K562 (cell line): ENCODE results near the gene ATAD3C. TPM values are rescaled to one million over a fixed set of nuclear protein-coding genes. Genes with fewer than 3 reads are reported as not detected.

Experiments
- CBX5 ChIP-seq: IDR thresholded peaks from 2 replicates; pipeline ENCODE4 v1.6.1; 2014; ENCODE audit warnings: low read depth, borderline replicate concordance
- E2F1 ChIP-seq: sonication (generic); formaldehyde crosslinking; IDR thresholded peaks from 2 replicates; pipeline ENCODE4 v1.8.1; 2023; ENCODE audit warnings: mild to moderate bottlenecking, missing genetic modification reagents, moderate library complexity
- ELF2 ChIP-seq: fragments of 250-450 bp; sonication (Bioruptor Pico); IDR thresholded peaks from 2 replicates; pipeline ENCODE4 v1.5.0; 2021; ENCODE audit warnings: mild to moderate bottlenecking
- EP400 ChIP-seq: fragments of 450-650 bp; IDR thresholded peaks from 2 replicates; pipeline ENCODE4 v1.6.1; 2017; ENCODE audit warnings: antibody characterized with exemption, mild to moderate bottlenecking, moderate library complexity
- HNRNPH1 ChIP-seq: fragments of 200-400 bp; formaldehyde crosslinking; optimal IDR thresholded peaks from 2 replicates; pipeline ENCODE3; 2017; ENCODE audit warnings: low read depth, mild to moderate bottlenecking, low read length, moderate library complexity
- HNRNPUL1 ChIP-seq: fragments of 200-400 bp; formaldehyde crosslinking; IDR thresholded peaks from 2 replicates; pipeline ENCODE4 v1.6.1; 2017; ENCODE audit warnings: low read length
- L3MBTL2 ChIP-seq: fragments of 450-650 bp; IDR thresholded peaks from 2 replicates; pipeline ENCODE4 v1.6.1; 2016; ENCODE audit warnings: mild to moderate bottlenecking, moderate library complexity
- RAD21 ChIP-seq, 2 experiments: fragments of 250-450 bp in 1 of 2; fragments of 450-650 bp in 1 of 2; sonication (Bioruptor Pico) in 1 of 2; formaldehyde crosslinking in 1 of 2; IDR thresholded peaks in 1 of 2; conservative IDR thresholded peaks in 1 of 2; 2 replicates each; pipeline versions ENCODE4 v1.4.0 to v1.8.0; 2020 to 2022; ENCODE audit warnings: mild to moderate bottlenecking in 2 of 2, moderate library complexity in 1 of 2
- SMARCA5 ChIP-seq: fragments of 450-650 bp; IDR thresholded peaks from 2 replicates; pipeline ENCODE4 v1.6.1; 2016
- SNIP1 ChIP-seq: fragments of 450-650 bp; IDR thresholded peaks from 2 replicates; pipeline ENCODE4 v1.7.1; 2017; ENCODE audit warnings: low read depth, mild to moderate bottlenecking
- ZNF143 ChIP-seq: sonication (generic); formaldehyde crosslinking; IDR thresholded peaks from 2 replicates; pipeline ENCODE4 v1.9.0; 2022; ENCODE audit warnings: mild to moderate bottlenecking, missing genetic modification reagents
- ZNF639 ChIP-seq, 2 experiments: fragments of 200-800 bp in 1 of 2; sonication (Bioruptor generic) in 1 of 2; sonication (generic) in 1 of 2; formaldehyde crosslinking in 1 of 2; IDR thresholded peaks in 1 of 2; conservative IDR thresholded peaks in 1 of 2; 2 replicates each; pipeline versions ENCODE4 v1.5.0 to v1.6.1; 2016 to 2020; ENCODE audit warnings: missing compliant biosample characterization in 1 of 2, missing genetic modification characterization in 1 of 2, missing genetic modification reagents in 1 of 2
- ZNF696 ChIP-seq: fragments of 250-450 bp; sonication (Bioruptor Pico); conservative IDR thresholded peaks from 2 replicates; pipeline ENCODE4 v1.4.0; 2020; ENCODE audit warnings: mild to moderate bottlenecking, moderate library complexity
- polyA plus RNA-seq, 8 experiments: library from polyadenylated mRNA; depleted of rRNA in 4 of 8; stranded (reverse) in 5 of 8; unstranded in 3 of 8; fragments of >200 nt; fragmentation: Nextera tagmentation in 2 of 8; fragmentation: Illumina TruSeq in 1 of 8; extraction: Ambion mirVana in 2 of 8; extraction: Trizol in 1 of 8; gene quantifications; 2 replicates each; pipeline versions ENCODE4 v1.2.1 to v1.2.3, GENCODE V29; 2011 to 2014; ENCODE audit warnings: inconsistent platforms in 1 of 8, missing spikeins in 1 of 8
- total RNA-seq, 7 experiments: library from RNA; depleted of rRNA in 6 of 7; stranded (reverse); fragments of >200 nt in 6 of 7; fragmentation: Illumina TruSeq in 2 of 7; extraction: Trizol in 2 of 7; gene quantifications; 2 replicates each; pipeline versions ENCODE4 v1.2.1 to v1.2.3, GENCODE V29; 2011 to 2021; ENCODE audit warnings: low replicate concordance in 1 of 7
- TF ChIP-seq, protein P1 (sequence below): IDR thresholded peaks from 3 replicates; pipeline ENCODE4 v1.6.1; 2011; ENCODE audit warnings: borderline replicate concordance, mild to moderate bottlenecking, moderate library complexity; ENCODE audit not compliant: insufficient read length; ENCODE audit errors: extremely low read depth
- TF ChIP-seq, protein P2 (sequence below): fragments of 200-800 bp; sonication (Bioruptor generic); IDR thresholded peaks from 2 replicates; pipeline ENCODE4 v1.6.1; 2017; ENCODE audit warnings: missing genetic modification characterization, missing compliant biosample characterization
- TF ChIP-seq, protein P3 (sequence below), 2 experiments: IDR thresholded peaks in 1 of 2; conservative IDR thresholded peaks in 1 of 2; 2 replicates each; pipeline ENCODE4 v1.6.1; 2016; ENCODE audit warnings: low read depth in 2 of 2, mild to moderate bottlenecking in 1 of 2, missing compliant biosample characterization in 1 of 2, missing genetic modification characterization in 1 of 2, moderate library complexity in 1 of 2

ATAD3C gene
- total and polyA plus RNA-seq, 9 of the 15 experiments (the other 6 are each of a cell fraction or from before 2014, with no cell fraction given), result 0.03 to 0.18 TPM; not detected in 7

DNA sequence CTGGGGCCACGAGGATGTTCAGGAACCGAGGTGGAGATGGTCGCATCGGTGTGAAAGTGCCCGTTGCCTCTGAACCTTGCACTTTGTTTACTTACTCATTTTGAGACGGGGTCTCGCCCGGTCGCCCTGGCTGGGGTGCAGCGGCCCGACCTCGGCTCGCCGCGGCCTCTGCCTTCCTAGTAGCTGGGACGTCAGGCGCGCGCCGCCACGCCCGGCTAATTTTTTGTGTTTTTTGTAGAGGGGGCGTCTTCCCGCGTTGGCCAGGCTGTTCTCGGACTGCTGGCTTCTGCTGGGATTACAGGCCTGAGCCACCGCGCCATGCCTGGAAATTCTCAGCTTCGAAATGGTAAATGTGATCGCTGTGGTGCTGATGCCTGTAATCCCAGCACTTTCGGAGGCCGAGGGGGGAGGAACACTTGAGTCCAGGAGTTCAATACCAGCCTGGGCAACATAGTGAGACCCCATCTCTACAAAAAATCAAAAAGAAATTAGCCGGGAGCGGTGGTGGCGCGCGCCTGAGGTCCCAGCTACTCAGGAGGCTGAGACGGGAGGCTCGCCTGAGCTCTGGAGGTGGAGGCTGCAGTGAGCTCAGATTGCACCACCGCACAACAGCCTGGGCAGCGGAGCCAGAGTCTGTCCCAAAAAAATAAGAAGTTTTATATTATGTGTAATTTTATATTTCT lies 41.7 kb upstream of the ATAD3C start (continued):
- TF ChIP-seq E2F1 (CRISPR knock-in tag) (0 out of 2 replicates have a peak, but pooled peaks have one; percentile 61), ZNF143 (CRISPR knock-in tag) (no peak), RAD21 (CRISPR knock-in tag; conservative IDR thresholded peaks at IDR 0.05 in 1 of 2, IDR thresholded peaks at IDR 0.05 in 1 of 2) (peak in 1 of 2 experiments; percentile 0; a peak in 1 of 4 replicates), L3MBTL2 (no peak), SNIP1 (0 out of 2 replicates have a peak, but pooled peaks have one; percentile 21), ELF2 (CRISPR knock-in tag) (no peak), HNRNPUL1 (no peak), ZNF696 (CRISPR knock-in tag) (no peak), HNRNPH1 (no peak), EP400 (no peak), SMARCA5 (0 out of 2 replicates have a peak, but pooled peaks have one; percentile 74), CBX5 (no peak), ZNF639 (CRISPR knock-in tag; conservative IDR thresholded peaks at IDR 0.05 in 1 of 2, IDR thresholded peaks at IDR 0.05 in 1 of 2) (no peak)
- TF ChIP-seq, protein P1, sequence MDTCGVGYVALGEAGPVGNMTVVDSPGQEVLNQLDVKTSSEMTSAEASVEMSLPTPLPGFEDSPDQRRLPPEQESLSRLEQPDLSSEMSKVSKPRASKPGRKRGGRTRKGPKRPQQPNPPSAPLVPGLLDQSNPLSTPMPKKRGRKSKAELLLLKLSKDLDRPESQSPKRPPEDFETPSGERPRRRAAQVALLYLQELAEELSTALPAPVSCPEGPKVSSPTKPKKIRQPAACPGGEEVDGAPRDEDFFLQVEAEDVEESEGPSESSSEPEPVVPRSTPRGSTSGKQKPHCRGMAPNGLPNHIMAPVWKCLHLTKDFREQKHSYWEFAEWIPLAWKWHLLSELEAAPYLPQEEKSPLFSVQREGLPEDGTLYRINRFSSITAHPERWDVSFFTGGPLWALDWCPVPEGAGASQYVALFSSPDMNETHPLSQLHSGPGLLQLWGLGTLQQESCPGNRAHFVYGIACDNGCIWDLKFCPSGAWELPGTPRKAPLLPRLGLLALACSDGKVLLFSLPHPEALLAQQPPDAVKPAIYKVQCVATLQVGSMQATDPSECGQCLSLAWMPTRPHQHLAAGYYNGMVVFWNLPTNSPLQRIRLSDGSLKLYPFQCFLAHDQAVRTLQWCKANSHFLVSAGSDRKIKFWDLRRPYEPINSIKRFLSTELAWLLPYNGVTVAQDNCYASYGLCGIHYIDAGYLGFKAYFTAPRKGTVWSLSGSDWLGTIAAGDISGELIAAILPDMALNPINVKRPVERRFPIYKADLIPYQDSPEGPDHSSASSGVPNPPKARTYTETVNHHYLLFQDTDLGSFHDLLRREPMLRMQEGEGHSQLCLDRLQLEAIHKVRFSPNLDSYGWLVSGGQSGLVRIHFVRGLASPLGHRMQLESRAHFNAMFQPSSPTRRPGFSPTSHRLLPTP, result no peak
- TF ChIP-seq, protein P2, sequence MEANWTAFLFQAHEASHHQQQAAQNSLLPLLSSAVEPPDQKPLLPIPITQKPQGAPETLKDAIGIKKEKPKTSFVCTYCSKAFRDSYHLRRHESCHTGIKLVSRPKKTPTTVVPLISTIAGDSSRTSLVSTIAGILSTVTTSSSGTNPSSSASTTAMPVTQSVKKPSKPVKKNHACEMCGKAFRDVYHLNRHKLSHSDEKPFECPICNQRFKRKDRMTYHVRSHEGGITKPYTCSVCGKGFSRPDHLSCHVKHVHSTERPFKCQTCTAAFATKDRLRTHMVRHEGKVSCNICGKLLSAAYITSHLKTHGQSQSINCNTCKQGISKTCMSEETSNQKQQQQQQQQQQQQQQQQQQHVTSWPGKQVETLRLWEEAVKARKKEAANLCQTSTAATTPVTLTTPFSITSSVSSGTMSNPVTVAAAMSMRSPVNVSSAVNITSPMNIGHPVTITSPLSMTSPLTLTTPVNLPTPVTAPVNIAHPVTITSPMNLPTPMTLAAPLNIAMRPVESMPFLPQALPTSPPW (CRISPR knock-in tag), result peak; percentile 54
- TF ChIP-seq, protein P3, sequence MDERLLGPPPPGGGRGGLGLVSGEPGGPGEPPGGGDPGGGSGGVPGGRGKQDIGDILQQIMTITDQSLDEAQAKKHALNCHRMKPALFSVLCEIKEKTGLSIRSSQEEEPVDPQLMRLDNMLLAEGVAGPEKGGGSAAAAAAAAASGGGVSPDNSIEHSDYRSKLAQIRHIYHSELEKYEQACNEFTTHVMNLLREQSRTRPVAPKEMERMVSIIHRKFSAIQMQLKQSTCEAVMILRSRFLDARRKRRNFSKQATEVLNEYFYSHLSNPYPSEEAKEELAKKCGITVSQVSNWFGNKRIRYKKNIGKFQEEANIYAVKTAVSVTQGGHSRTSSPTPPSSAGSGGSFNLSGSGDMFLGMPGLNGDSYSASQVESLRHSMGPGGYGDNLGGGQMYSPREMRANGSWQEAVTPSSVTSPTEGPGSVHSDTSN (CRISPR knock-in tag; IDR thresholded peaks at IDR 0.05; ENCODE audit: low read depth), result no peak
- TF ChIP-seq, protein P3 (tag; conservative IDR thresholded peaks at IDR 0.05; ENCODE audit: low read depth), result no peak
